Measurements from ENCODE around the gene ZNF445.

The ZNF445 gene

GRCh38 chr3:44495636-44496415 is 18.4 kb upstream of the ZNF445 start:
- no peak for TF ChIP-seq CTCF (IDR thresholded peaks at IDR 0.05)

- no peak for TF ChIP-seq CTCF (IDR thresholded peaks at IDR 0.05)
Observed at GRCh38 chr3:44492496-44492895, 15.0 kb upstream of the ZNF445 start.

GRCh38 chr3:44482721-44483120 is 5.3 kb upstream of the ZNF445 start:
- TF ChIP-seq CTCF (IDR thresholded peaks at IDR 0.05): no peak

- no peak for TF ChIP-seq CTCF (IDR thresholded peaks at IDR 0.05)
Observed at GRCh38 chr3:44478606-44479094, 1.2 kb upstream of the ZNF445 start.

DNA sequence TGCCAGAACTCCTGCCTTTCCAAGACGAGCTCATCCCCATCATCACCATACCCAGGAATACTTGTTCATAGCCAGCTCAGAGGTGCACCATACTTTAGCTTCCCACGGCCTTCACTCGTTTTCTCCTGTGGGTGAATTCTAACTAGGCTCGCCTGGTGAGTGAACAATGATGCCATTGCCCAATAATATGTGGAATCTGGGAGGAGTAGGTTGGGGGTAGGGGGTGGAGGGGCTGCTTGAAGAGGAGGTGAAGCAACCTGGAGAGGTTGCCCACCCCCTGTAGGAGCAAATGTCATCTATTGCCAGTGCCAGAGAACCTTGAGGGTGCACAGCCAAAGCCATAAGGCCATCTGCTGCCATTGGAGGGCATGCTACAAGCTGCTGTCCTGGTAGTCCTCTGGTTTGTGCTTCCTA is 592 bp upstream of the ZNF445 start:
- no peak for TF ChIP-seq CTCF (IDR thresholded peaks at IDR 0.05)

- TF ChIP-seq CTCF (IDR thresholded peaks at IDR 0.05): no peak
Observed at GRCh38 chr3:44476963-44477311, 533 bp downstream of the ZNF445 start.

DNA sequence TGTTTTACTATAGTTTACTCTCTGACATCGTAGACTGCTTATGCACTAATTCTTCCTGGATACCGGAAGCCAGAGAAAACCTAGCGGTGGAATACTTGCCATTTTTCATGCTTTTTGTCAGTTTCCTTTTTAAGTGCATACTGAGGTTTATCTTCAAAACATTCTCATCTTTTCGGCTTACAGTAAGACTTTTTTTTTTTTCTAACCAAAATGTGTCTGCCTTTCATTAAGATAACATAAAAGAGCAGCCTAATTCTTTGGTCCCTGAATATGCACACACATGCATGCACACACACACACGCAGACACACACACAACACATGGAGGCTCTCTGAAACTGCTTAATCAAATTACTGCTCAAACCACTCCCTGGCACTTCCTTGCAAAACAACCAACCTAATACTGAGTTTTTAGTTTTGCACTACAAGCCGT is 1.3 kb downstream of the ZNF445 start:
- no peak for TF ChIP-seq CTCF (IDR thresholded peaks at IDR 0.05)
